ENCODE measurements around the gene UGT2B7.
"Not testable (repeated sequence)": the region's sequence is repeated elsewhere in the genome, so short reads cannot be mapped to it uniquely, and the experiment has no call there.

Gene UGT2B7

GRCh38 chr4:69096111-69096656 is at the start of gene UGT2B7:
Gene UGT2B7, plus strand, starts transcription at chr4:69096474. Its CDS starts 47 bp downstream, at chr4:69096521.
- DNase-seq (ENCODE audit: low read depth) = no peak

DNA sequence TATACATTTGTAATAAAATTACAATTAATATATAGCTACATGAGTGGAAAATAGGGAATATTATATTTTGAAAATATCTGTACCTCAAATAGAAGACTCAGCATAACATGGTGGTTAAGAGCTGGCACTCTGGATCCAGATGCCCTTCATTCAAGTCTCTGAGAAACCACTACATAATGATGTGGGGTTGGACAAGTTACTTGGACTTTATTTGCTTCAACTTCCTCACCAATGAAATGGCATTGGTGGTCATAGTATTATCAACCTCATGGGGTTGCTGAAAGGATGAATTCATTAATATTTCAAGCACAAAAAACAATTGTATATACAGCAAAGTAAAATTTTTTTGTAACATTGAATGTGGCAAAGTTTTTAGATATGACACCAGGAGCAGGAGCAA is 46.4 kb upstream of the UGT2B7 start:
- DNase-seq (ENCODE audit: low read depth) = no peak

DNA sequence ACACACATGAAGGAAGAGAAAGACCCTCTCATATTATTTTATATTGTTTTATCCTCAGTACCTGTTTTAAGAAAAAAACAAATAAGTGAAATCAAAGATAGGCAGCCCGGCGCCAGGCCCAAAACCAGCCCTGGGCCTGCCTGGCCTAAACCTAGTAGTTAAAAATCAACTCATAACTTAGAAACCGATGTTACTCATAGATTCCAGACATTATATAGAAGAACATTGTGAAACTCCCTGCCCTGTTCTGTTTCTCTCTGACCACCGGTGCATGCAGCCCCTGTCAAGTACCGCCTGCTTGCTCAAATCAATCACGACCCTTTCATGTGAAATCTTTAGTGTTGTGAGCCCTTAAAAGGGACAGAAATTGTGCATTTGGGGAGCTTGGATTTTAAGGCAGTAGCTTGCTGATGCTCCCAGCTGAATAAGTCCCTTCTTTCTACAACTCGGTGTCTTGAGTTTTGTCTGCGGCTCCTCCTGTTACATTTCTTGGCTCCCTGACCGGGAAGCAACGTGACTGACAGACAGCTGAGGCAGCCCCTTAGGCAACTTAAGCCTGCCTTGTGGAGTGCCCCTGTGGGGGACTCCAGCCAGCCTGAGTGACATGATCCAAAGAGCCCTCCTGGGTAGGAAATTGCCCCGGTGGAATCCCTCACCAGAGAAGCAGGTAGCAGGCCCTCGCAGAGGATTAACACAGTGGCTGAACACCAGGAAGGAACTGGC is 45.3 kb upstream of the UGT2B7 start:
- DNase-seq (ENCODE audit: low read depth) = not testable (repeated sequence)

DNA sequence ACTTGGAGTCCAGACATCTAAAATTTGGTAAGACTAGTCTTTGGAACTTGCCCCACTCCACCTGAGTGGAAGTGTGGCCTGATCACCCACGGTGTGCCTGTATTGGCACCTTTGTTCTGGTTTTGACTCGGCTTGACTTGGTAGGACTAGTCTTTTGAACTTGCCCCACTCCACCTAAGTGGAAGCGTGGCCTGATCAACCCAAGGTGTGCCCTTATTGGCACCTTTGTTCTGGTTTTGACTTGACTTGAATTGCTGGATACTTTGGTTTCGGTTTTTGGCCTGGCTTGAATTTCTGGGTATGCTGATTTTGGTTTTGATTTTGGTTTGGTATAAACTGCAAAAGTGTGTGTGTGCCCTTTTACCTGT is 44.7 kb upstream of the UGT2B7 start:
- DNase-seq (ENCODE audit: low read depth) = no peak

GRCh38 chr4:69053309-69053885 is 42.9 kb upstream of the UGT2B7 start:
- DNase-seq (ENCODE audit: low read depth) = not testable (repeated sequence)

- not testable (repeated sequence) for DNase-seq (ENCODE audit: low read depth)
Measured at GRCh38 chr4:69054033-69054432, 42.2 kb upstream of the UGT2B7 start.

DNA sequence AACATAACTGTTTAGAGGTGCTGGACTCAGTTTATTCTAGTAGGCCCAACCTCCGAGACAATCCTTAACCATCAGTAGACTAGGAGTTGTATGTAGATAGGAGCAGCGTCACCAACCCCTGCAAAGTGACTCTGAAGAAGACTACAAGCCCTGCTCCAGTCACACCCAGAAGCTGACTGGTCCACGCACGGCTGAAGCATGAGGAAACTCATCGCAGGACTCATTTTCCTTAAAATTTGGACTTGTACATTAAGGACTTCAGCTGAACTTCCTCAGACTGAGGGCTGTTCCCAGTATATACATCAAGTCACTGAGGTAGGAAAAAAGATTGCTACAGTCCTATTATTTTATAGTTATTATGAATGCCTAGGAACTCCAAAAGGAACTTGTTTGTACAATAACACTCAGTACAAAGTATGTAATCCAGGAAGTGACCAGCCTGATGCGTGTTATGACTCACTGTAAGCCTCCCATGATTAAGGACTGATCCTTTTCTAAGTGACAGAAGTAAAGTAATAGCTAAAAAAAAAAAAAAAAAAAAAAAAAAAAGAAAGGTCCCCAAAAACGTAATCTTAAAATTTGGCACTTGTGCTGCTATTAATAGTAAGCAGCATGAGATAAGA is 41.6 kb upstream of the UGT2B7 start:
- DNase-seq (ENCODE audit: low read depth) = no peak

DNA sequence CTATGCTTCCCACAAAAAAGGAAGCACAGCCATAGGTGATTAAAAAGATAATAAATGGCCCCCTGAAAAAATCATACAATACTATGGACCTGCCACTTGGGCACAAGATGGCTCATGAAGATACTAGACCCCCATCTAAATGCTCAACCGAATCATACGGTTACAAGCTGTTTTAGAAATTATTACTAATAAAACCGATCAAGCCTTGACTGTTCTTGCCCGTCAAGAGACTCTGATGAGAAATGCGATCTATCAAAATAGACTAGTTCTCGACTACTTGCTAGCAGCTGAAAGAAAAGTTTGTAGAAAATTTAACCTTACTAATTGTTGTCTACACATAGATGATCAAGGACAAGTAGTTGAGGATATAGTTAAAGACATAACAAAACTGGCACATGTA is 40.1 kb upstream of the UGT2B7 start:
- no peak for DNase-seq (ENCODE audit: low read depth)

DNA sequence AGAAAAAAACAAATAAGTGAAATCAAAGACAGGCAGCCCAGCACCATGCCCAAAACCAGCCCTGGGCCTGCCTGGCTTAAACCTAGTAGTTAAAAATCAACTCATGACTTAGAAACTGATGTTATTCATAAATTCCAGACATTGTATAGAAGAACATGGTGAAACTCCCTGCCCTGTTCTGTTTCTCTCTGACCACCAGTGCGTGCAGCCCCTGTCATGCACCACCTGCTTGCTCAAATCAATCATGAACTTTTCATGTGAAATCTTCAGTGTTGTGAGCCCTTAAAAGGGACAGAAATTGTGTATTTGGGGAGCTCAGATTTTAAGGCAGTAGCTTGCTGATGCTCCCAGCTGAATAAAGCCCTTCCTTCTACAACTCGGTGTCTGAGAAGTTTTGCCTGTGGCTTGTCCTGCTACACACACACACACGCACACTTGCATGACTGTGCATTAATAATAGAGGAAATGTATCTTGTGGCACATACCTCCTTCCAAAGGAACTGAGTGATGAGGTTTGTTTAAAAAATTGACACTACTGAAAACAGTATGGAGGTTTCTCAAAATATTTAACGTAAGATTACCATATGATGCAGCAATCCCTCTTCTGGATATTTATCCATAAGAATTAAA is 39.2 kb upstream of the UGT2B7 start:
- no peak for DNase-seq (ENCODE audit: low read depth)

GRCh38 chr4:69057620-69058409 is 38.5 kb upstream of the UGT2B7 start:
- no peak for DNase-seq (ENCODE audit: low read depth)

DNA sequence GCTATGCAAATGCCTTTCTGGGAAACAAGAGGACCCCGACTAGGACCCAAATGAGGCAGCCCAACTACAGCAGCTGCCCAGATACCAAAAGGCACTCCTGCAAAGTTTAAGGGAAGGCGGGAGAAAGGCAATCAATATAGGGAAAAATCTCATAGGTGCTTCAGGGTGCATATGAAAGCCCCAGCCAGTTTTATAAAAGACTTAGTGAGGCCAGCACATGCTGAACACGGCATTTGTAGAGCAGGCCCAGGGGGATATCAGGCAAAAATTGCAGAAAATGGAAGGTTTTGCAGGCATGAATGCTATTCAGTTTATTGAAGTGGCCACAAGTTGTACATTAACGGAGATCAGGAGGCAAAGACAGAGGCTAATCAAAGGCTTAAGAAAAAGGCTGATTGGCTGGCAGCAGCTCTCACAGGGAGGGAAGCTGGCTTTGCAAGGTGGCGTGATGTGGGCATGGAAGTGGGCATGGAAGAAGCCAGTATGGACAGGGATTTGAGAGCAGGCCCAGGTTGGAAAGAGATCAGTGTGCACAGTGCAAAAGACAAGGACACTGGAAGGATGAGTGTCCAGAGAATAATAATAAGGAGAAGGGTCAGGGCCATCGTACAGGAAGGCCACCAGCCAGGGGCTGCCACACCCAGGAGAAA is 37.7 kb upstream of the UGT2B7 start:
- DNase-seq (ENCODE audit: low read depth) = no peak

DNA sequence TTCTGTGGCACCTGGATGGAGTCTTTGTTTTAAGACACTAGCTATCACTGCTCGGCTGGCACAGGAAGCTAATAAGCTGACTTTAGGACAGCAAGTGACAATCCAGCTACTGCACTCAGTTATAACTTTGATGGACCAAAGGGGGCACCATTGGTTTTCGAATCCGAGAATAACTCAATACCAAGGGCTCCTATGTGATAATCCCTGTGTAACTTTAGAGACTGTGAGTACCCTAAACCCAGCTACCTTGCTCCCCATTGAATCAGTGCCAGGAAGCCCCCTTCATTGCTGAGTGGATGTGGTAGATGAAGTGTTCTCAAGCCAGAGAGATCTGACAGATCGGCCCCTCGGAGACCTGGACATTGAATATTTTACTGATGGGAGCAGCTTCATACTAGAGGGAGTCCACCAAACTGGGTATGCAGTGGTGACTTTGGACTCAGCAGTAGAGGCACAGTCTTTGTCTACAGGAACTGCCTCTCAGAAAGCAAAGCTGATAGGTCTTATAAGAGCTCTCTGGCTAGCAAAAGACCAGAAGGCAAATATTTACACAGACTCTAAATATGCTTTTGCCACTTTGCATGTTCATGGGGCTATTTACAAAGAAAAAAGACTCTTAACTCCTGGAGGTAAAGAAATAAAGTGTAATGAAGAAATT is 35.5 kb upstream of the UGT2B7 start:
- DNase-seq (ENCODE audit: low read depth) = no peak

- no peak for DNase-seq (ENCODE audit: low read depth)
Measured at GRCh38 chr4:69064391-69064790, 31.9 kb upstream of the UGT2B7 start.

DNA sequence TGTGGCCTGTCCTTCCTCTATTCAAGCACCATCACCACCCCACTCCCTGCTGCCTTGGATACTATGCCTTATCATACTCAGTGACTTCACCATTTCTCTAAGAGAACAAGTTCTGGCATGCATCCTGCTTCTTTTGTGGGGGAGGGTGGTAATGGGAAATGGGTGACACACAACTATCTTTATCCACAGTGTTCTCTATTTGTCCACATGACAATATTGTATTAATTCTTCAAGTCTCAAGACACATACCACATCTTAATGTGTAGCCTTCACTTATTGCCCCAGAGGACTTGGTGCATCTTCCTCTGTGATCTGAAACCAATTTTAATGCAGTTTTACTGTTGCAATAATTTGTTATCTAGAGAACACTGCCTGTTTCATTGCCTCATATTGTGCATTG is 29.3 kb upstream of the UGT2B7 start:
- DNase-seq (ENCODE audit: low read depth) = no peak

- no peak for DNase-seq (ENCODE audit: low read depth)
Measured at GRCh38 chr4:69069085-69069484, 27.2 kb upstream of the UGT2B7 start.

- DNase-seq (ENCODE audit: low read depth) = no peak
Measured at GRCh38 chr4:69070590-69070989, 25.7 kb upstream of the UGT2B7 start.

DNA sequence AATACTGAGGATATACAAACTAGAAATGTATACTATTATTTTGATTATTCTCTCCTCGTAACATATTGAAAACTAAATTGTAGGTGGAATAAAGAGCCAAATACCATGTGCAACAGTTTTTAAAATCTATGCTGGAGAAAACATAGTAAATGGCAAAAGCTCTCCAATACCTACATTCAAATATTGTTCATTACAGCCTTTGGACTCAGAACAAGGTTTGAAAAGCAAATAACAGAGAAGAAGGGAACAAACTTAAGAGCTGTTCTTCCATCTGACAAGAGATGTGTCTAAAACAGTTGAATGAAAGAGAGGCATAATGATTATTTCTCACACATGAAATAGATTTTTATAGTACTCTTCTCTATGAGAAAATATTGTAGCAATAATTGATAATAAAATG is 25.0 kb upstream of the UGT2B7 start:
- no peak for DNase-seq (ENCODE audit: low read depth)

GRCh38 chr4:69073375-69073774 is 22.9 kb upstream of the UGT2B7 start:
- no peak for DNase-seq (ENCODE audit: low read depth)

GRCh38 chr4:69075061-69075792 is 21.0 kb upstream of the UGT2B7 start:
- no peak for DNase-seq (ENCODE audit: low read depth)

- no peak for DNase-seq (ENCODE audit: low read depth)
Measured at GRCh38 chr4:69078852-69079251, 17.4 kb upstream of the UGT2B7 start.
